IgD-negative memory B cell (primary cell): ENCODE results near the gene PPP1CC. TPM values are rescaled to one million over a fixed set of nuclear protein-coding genes. Genes with fewer than 3 reads are reported as not detected.
A peak's percentile ranks its signal among the peaks of the same experiment; 100 is the strongest.
"Not testable (repeated sequence)": the region's sequence is repeated elsewhere in the genome, so short reads cannot be mapped to it uniquely, and the experiment has no call there.

Experiments
- H3K27ac Mint-ChIP-seq, 3 donors: one replicate each; pipeline ENCODE4 v1.8.0; 2020 to 2022; ENCODE audit warnings: mild to moderate bottlenecking in 3 of 3, mixed read lengths in 3 of 3, moderate library complexity in 1 of 3
- H3K27me3 Mint-ChIP-seq: one replicate; pipeline ENCODE4 v1.8.0; 2021; ENCODE audit warnings: mixed read lengths
- H3K36me3 Mint-ChIP-seq: one replicate; pipeline ENCODE4 v1.8.0; 2020; ENCODE audit warnings: mild to moderate bottlenecking, mixed read lengths
- H3K4me1 Mint-ChIP-seq, 3 donors: one replicate each; pipeline ENCODE4 v1.8.0; 2020 to 2022; ENCODE audit warnings: mixed read lengths in 3 of 3, mild to moderate bottlenecking in 1 of 3
- H3K4me3 Mint-ChIP-seq, 4 donors: one replicate each; pipeline ENCODE4 v1.8.0; 2020 to 2022; ENCODE audit warnings: mild to moderate bottlenecking in 4 of 4, mixed read lengths in 4 of 4, moderate library complexity in 3 of 4
- H3K9me3 Mint-ChIP-seq, 3 donors: one replicate each; pipeline ENCODE4 v1.8.0; 2020 to 2021; ENCODE audit warnings: mixed read lengths in 3 of 3, mild to moderate bottlenecking in 1 of 3
- polyA plus RNA-seq: library from polyadenylated mRNA; unstranded; fragments of 300-500 nt; fragmentation: Illumina TruSeq; gene quantifications from one replicate; pipeline ENCODE4 v1.2.3, GENCODE V29; 2021

Gene PPP1CC
- polyA plus RNA-seq, 1 donor from 2014 or later, result 184 TPM

DNA sequence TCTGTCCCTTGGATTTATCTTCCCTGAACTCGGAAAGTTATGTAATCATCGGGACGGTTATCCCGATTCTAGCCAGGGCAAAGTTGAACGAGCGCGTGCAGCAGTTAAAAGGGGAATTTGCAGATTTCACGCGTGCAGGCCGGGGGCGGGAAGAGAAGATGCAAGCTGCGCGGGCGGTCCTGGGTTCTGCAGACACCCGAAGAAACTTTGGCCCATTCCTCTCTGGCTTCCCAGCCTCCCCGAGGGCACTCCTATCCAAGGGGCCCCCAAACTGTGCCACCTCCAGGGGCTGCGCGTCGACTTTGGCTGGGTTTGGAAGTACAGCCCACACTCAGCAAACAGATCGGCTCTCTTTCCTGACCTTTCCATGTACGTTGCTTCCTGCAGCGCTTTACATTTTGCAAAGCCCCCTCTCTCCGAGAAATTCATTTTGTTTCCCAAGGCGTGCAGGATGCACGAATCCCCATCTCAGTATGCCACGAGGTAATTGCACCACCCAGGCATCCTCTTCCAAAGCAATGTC is 941 bp upstream of the PPP1CC start:
- Mint-ChIP-seq H3K4me1 (peaks cover 17 to 35% (median 29%) of the 10 kb centered on the region in 3 donors), H3K4me3 (peak overlapping the region; percentile 98 to 100 (median 100)), H3K9me3 (peaks cover 0 to 3% (median 0%) of the 10 kb centered on the region in 3 donors), H3K27ac (peak overlapping the region; percentile 71 to 90 (median 80)), H3K36me3 (peaks cover 1% of the 10 kb centered on the region), H3K27me3 (no peaks in the 10 kb centered on the region)

DNA sequence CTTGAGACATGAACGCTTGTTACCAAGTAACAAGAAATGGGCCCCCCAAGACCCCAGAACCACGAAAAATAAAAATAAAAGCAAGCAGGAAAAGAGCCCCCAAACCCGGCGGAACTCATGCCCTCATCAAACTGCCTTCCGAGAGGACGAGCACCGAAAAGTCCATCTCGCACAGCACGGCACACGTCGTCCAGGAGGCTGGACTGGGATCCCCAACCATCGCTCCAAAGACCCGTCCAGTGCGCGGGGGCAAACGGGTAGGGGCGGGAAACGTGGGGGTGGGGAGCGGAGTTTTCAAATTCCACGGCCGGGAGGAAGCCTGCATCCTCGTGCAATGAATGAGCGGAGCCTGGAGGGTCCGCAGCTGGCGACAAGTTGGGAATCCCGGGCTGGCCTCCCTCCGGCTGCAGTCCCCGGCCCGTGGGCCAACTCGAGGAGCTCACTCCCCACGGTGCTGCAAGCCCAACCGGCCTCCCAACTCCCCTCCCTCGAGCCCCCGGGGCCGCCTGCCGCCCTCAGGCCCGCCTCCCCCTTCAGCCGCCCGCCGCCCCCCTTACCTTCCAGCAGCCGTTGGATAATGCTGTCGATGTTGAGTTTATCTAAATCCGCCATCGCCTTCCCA is 484 bp downstream of the PPP1CC start:
- Mint-ChIP-seq H3K27me3 (no peaks in the 10 kb centered on the region), H3K9me3 (peaks cover 0 to 3% (median 0%) of the 10 kb centered on the region in 3 donors), H3K4me1 (peaks cover 26 to 48% (median 40%) of the 10 kb centered on the region in 3 donors), H3K27ac (peak overlapping the region; percentile 96 to 99 (median 97)), H3K36me3 (peaks cover 1% of the 10 kb centered on the region), H3K4me3 (peak overlapping the region; percentile 98 to 100 (median 100))

DNA sequence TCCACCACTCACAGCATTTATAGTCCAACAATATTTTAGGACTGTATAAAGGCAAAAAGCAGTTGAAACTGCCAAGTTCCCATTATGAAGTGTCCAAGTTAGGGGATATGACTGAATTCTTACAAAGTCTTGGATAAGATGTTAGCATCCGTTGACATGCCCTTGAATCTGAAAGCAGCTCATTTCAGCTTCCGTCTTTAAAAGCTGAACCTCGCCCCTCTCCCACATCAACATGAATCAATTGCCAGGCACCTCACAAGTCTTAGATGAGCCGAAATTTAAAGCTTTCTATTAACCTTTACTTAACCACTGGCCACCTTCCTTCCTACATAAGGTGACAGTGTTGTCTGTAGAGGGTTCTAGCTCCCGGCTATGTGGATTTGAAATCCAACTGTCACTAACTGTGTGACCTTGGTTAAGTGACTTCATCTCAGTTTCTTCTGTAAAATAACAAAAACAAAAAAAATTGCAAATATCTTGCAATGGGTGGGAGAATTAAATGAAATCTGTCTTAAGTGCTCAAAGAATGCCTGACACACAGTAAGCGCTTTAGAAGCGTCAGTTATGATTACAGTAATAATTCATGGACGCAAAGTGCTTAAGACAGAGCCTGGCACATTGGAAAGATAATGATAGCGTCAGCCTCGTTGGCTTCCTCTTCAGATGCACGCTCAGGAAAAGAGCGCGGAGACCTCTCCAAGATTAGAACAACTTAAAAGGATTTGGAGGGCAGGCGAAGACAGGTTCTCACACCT is 1.2 kb downstream of the PPP1CC start:
- peaks cover 29 to 50% (median 40%) of the 10 kb centered on the region in 3 donors for H3K4me1 Mint-ChIP-seq
- peak overlapping the region; percentile 98 to 100 (median 100) for H3K4me3 Mint-ChIP-seq
- peaks cover 1% of the 10 kb centered on the region for H3K36me3 Mint-ChIP-seq

DNA sequence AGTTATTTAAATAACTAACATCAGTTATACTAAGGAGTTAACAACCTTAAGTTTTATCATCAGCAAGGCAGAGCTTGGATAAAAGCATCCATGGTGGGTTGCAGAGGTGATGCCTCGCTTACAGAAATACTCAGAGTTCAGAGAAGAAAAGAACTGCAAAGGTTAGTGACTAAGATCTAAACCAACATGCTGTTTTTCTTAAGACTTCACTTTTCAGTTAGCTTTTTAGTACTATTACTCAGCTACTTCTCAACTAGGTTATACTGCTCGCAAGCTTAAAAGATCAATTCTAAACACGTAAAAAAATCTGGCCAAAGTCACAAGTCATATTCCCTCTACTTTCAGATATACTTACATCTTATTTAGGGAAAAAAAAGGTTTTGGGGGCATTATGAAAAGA is 2.8 kb downstream of the PPP1CC start:
- Mint-ChIP-seq H3K27me3 (no peaks in the 10 kb centered on the region), H3K27ac (peak overlapping the region in 2 of 3 donors; percentile 96 to 99), H3K9me3 (no peaks in the 10 kb centered on the region), H3K4me1 (peaks cover 37 to 54% (median 45%) of the 10 kb centered on the region in 3 donors), H3K4me3 (peak overlapping the region; percentile 59 to 100 (median 94)), H3K36me3 (peaks cover 1% of the 10 kb centered on the region)

More for the DNA sequence above, 1.2 kb downstream of the PPP1CC start:
- Mint-ChIP-seq H3K27ac (peak overlapping the region; percentile 93 to 99 (median 96)), H3K9me3 (peaks cover 0 to 3% (median 0%) of the 10 kb centered on the region in 3 donors), H3K27me3 (no peaks in the 10 kb centered on the region)

DNA sequence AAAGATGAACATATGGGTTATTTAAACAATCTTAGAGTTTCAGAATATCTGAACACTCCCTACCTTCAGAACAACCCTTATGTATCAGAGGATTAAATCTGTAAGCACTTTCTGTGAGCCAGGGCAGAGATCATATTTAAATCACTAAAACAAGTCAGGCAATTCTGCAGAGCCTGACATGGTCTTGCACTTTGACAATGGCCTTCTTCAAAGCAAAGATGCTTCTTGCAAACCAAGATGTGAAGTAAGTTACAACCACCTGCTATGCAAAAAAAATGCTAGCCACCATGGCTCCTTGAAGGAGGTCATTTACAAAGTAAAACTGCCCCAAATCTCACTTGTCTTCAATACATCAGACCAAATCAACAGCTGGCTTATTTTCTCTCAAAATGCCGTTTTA is 3.2 kb downstream of the PPP1CC start:
- Mint-ChIP-seq H3K9me3 (no peaks in the 10 kb centered on the region), H3K27me3 (no peaks in the 10 kb centered on the region), H3K36me3 (peaks cover 1% of the 10 kb centered on the region), H3K4me1 (peaks cover 40 to 56% (median 45%) of the 10 kb centered on the region in 3 donors), H3K4me3 (peak overlapping the region; percentile 59 to 100 (median 94)), H3K27ac (peak overlapping the region in 2 of 3 donors; percentile 96 to 99)

DNA sequence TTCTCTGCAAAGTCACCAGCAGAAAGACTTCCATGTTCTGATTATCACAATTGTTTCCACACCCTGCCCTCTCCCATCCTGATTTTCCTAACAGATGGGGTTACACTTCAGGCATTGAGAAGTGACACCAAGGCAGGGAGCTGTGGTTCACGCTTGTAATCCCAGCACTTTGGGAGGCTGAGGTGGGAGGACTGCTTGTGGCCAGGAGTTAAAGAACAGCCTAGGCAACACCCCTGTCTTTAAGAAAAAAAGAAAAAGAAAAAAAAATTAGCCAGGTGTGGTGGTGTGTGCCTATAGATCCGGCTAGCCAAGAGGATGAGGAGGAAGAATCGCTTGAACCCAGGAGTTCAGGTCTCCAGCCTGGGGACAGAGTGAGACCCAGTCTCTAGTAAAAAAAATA is 5.2 kb downstream of the PPP1CC start:
- Mint-ChIP-seq H3K27me3 (no peaks in the 10 kb centered on the region), H3K36me3 (no peaks in the 10 kb centered on the region), H3K9me3 (no peaks in the 10 kb centered on the region), H3K27ac (peak overlapping the region; percentile 52 to 95 (median 83)), H3K4me3 (peak overlapping the region in 3 of 4 donors; percentile 47 to 98 (median 55)), H3K4me1 (peaks cover 44 to 54% (median 53%) of the 10 kb centered on the region in 3 donors)

DNA sequence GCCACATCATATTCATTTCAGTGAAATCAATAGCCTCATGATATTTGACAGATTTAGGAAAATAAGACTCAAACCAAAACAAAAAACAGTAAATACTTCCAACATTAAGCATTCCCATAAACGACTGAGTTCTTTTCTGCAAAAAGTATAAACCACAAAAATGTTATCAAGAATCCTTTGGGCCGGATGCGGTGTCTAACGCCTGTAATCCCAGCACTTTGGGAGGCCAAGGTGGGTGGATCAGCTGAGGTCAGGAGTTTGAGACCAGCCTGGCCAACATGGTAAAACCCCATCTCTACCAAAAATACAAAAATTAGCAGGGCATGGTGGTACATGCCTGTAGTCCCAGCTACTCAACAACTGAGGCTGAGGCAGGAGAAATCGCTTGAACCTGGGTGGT is 5.7 kb downstream of the PPP1CC start:
- H3K36me3 Mint-ChIP-seq, result not testable (repeated sequence)
- Mint-ChIP-seq H3K27ac (peak overlapping the region; percentile 66 to 95 (median 71)), H3K4me3 (peak overlapping the region in 2 of 4 donors; percentile 50 to 73)

DNA sequence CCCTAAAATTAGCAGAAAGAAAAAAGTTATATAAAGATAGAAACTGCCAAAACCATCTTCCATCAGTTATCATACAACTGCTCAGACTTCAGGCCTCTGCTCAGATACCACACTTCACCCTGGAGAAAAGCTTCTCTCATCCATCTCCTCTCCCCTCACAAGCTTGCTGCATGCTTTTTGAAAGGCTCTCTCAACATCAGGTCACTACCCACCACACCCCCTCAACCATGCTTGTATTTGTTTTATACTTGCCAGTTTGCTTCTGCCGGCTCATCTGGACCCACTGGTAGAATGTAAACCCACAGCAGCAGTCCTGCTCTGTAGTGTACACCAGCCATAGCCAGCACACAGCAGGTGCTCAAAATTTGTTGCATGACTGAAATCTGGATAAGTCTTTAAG is 8.8 kb downstream of the PPP1CC start:
- Mint-ChIP-seq H3K27me3 (no peaks in the 10 kb centered on the region), H3K4me3 (peak overlapping the region in 1 of 4 donors; percentile 34), H3K4me1 (peaks cover 44 to 50% (median 49%) of the 10 kb centered on the region in 3 donors), H3K27ac (peak overlapping the region; percentile 17 to 89 (median 34)), H3K36me3 (peaks cover 3% of the 10 kb centered on the region), H3K9me3 (no peaks in the 10 kb centered on the region)

More for the DNA sequence above, 5.7 kb downstream of the PPP1CC start:
- H3K9me3 Mint-ChIP-seq, H3K27me3 Mint-ChIP-seq: not testable (repeated sequence)
- H3K4me1 Mint-ChIP-seq, result peaks cover 48 to 58% (median 56%) of the 10 kb centered on the region in 3 donors

DNA sequence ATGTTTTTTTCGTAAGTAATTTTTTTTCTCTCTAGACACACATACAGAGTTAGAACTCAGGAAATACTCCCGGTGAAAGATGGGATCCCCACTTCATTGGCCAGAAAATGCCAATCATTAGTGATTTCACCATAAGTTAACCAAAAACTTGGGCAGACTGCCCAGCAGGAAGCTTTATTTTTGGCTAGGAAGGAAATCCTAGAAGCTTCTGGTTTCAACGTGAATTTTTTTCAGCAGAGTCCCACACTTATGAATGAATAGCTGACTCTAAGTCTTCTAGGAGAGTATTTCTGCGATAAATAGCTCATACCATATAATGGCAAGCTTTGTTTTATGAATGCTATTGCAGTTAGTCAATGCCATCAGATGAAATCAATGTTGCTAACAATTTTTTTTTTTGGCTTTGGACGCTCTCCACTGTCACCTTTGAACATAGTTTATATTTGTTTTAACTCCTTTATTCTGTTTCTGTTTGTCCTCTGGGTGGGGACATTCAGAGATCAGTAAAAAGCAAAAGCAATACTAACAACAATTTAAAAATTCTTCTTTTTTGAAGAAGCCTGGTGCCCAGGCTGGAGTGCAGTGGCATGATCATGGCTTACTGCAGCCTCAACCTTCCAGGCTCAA is 9.5 kb downstream of the PPP1CC start:
- Mint-ChIP-seq H3K36me3 (peaks cover 6% of the 10 kb centered on the region), H3K9me3 (no peaks in the 10 kb centered on the region), H3K27me3 (no peaks in the 10 kb centered on the region), H3K27ac (peak overlapping the region; percentile 19 to 68 (median 59)), H3K4me1 (peaks cover 42 to 47% (median 46%) of the 10 kb centered on the region in 3 donors), H3K4me3 (peak overlapping the region in 2 of 4 donors; percentile 32 to 70)

DNA sequence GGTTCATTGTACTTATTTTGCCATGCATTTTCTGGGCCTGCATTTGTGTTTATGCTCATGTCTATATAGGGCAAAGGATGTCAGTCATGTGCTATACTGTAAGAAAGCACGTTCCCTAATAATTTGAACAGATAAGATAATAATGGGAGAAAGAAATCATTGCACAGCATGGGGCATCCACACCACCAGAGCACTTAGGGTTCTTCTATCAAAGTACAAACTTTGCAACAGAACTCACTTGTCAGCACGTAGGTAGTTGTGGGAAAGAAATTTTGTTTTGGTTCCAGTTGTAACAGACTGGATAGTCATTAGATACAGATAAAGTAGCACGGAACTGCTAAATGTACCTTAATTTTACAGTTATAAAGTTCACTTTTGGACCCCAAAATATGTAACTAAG is 10.1 kb downstream of the PPP1CC start:
- Mint-ChIP-seq H3K27me3 (no peaks in the 10 kb centered on the region), H3K27ac (peak overlapping the region in 1 of 3 donors; percentile 68), H3K4me1 (peaks cover 44 to 45% (median 44%) of the 10 kb centered on the region in 3 donors), H3K9me3 (no peaks in the 10 kb centered on the region), H3K4me3 (peak overlapping the region in 3 of 4 donors; percentile 9 to 32 (median 18)), H3K36me3 (peaks cover 6% of the 10 kb centered on the region)

DNA sequence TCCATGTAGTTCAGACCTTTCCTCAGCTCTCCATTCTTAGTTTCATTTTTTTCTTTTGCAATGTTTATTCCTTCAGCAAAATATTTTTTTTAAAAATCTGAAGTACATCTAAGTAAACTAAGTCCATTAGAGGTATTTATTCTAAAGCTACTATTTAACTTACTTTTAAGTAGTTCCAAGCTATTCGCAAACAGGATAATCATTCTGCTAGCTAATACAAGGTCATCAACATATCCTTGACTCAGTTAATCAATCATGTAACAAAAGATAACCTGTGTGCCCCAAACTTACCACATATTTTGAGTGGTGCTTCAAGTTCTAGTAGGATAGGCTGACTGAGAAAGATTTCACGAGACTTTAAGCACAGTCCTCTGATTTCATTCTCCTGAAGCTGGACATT is 11.2 kb downstream of the PPP1CC start:
- Mint-ChIP-seq H3K4me3 (peak overlapping the region in 1 of 4 donors; percentile 45), H3K27ac (peak overlapping the region in 2 of 3 donors; percentile 68 to 88), H3K9me3 (no peaks in the 10 kb centered on the region), H3K36me3 (peaks cover 6% of the 10 kb centered on the region), H3K27me3 (no peaks in the 10 kb centered on the region), H3K4me1 (peaks cover 47 to 49% (median 47%) of the 10 kb centered on the region in 3 donors)

DNA sequence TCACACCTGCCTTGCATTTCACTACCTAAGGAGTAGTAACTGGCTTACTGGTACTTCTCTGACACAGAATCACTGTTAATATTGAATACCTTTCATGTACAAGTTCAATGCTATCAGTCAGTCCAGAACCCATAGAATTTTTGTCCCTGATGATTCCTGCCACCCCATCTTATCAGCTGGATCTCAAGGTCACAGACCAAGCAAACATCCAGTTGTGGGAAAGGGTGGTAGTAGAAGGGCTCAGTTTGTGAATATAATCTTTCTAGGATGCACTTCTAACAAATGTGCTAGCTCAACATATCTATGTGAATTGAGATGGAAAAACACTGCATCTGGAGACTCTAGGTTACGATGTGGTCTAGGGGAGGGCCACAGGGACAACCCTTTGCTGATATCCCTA is 14.1 kb downstream of the PPP1CC start:
- Mint-ChIP-seq H3K9me3 (no peaks in the 10 kb centered on the region), H3K36me3 (peaks cover 9% of the 10 kb centered on the region), H3K27me3 (no peaks in the 10 kb centered on the region), H3K4me1 (peaks cover 43 to 49% (median 48%) of the 10 kb centered on the region in 3 donors), H3K27ac (peak overlapping the region; percentile 71 to 96 (median 91)), H3K4me3 (peak overlapping the region in 1 of 4 donors; percentile 12)

DNA sequence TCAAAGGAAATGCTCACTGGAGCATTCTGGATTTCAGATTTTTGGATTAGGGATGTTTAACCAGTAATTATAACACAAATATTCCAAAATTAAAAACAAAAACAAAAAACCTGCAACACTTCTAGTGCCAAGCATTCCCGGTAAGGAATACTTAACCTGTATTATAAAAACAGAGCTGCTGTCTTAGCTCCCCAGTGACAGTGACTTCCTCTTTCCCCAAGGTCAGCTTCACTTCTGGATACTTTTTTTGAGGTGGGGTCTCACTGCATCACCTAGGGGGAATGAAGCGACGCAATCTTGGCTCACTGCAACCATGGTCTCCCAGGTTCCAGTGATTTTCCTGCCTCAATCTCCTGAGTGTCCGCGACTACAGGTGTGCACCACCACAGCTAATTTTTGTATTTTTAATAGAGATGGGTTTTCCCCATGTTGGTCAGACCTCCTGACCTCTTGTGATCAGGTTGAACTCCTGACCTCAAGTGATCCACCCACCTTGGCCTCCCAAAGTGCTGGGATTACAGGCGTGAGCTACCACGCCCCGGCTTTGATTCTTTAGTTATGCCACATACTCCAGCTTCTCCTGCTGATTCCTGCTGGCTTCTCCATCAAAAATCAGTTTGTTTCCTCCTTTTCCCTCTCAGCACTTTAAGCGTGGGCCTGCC is 15.9 kb downstream of the PPP1CC start:
- H3K27me3 Mint-ChIP-seq, result no peaks in the 10 kb centered on the region
- peak overlapping the region; percentile 15 to 81 (median 36) for H3K4me3 Mint-ChIP-seq
- peaks cover 31 to 41% (median 34%) of the 10 kb centered on the region in 3 donors for H3K4me1 Mint-ChIP-seq
- H3K9me3 Mint-ChIP-seq, result no peaks in the 10 kb centered on the region
- peak overlapping the region; percentile 80 to 96 (median 92) for H3K27ac Mint-ChIP-seq
- peaks cover 10% of the 10 kb centered on the region for H3K36me3 Mint-ChIP-seq

DNA sequence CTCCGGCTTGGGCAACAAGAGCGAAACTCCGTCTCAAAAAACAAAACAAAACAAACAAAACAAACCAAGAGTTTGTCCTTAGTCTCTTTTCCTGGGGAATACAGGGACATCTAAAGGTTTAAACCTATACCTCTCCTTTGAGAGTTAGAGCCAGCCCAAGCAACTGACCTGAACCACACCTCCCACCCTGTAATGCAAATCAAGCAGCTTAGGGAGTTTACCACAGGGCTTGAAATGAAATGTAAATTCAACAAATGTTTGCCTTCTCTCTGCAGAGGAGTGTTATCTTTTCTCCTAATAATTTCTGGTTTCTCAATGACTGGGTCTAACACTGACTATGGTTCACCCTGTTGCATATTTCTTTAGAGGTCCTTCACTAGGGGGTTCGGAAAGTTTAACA is 16.7 kb downstream of the PPP1CC start:
- Mint-ChIP-seq H3K4me3 (peak overlapping the region in 3 of 4 donors; percentile 18 to 81 (median 56)), H3K27me3 (no peaks in the 10 kb centered on the region), H3K36me3 (peaks cover 10% of the 10 kb centered on the region), H3K27ac (peak overlapping the region; percentile 80 to 96 (median 92)), H3K4me1 (peaks cover 24 to 37% (median 33%) of the 10 kb centered on the region in 3 donors), H3K9me3 (no peaks in the 10 kb centered on the region)
